SH-SY5Y (cell line): ENCODE measurements around the gene PAPPA2.

Experiments
- GATA2 ChIP-seq: IDR thresholded peaks from 2 replicates; pipeline ENCODE4 v1.6.1; 2011; ENCODE audit warnings: mild to moderate bottlenecking, low read depth, low read length
- GATA3 ChIP-seq: IDR thresholded peaks from 2 replicates; pipeline ENCODE4 v1.6.1; 2011; ENCODE audit warnings: low read depth, mild to moderate bottlenecking, low read length, moderate library complexity

DNA sequence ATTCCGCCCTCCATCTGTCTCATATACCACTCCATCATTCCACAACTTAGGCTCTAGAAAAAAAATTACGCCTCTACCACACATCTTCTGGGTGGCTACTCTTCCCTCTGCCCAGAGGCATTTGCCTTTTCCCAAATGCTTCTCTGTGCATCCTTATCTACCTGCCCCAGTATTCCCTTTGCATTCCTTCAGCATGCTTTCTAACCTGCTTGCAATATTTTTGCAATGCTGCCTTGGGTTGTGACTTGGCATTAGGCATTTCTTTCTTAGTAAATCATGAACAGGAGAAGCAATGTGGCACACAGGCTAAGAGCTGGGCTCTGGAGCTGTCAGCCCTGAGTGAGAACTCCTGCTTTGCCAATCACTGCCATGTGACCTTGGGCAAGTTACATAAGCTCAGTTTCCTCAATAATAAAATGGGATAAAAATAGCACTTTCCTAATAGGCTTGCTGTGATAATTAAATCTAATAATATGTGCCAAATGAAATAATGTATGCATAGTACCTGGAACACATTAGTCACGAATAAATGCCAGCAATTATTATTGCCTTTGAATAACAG is 425.6 kb downstream of the PAPPA2 start:
- TF ChIP-seq GATA2 (no peak), GATA3 (no peak)
